Hepatic stellate cell (primary cell): ENCODE data around the gene A3GALT2.
"Not testable (repeated sequence)": the region's sequence is repeated elsewhere in the genome, so short reads cannot be mapped to it uniquely, and the experiment has no call there.

Source experiments
- DNase-seq: peaks from one replicate; pipeline ENCODE4 v3.0.0; 2011; ENCODE audit warnings: low spot score

Gene A3GALT2

GRCh38 chr1:33294071-33295010 is 26.6 kb downstream of the A3GALT2 start:
- DNase-seq: no peak

GRCh38 chr1:33292726-33293340 is 28.1 kb downstream of the A3GALT2 start:
- no peak for DNase-seq

DNA sequence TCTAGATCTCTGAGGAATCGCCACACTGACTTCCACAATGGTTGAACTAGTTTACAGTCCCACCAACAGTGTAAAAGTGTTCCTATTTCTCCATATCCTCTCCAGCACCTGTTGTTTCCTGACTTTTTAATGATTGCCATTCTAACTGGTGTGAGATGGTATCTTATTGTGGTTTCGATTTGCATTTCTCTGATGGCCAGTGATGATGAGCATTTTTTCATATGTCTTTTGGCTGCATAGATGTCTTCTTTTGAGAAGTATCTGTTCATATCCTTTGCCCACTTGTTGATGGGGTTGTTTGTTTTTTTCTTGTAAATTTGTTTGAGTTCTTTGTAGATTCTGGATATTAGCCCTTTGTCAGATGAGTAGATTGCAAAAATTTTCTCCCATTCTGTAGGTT is 30.3 kb downstream of the A3GALT2 start:
- not testable (repeated sequence) for DNase-seq

GRCh38 chr1:33289858-33290154 is 31.1 kb downstream of the A3GALT2 start:
- no peak for DNase-seq

- no peak for DNase-seq
Measured at GRCh38 chr1:33288976-33289857, 31.7 kb downstream of the A3GALT2 start.

DNA sequence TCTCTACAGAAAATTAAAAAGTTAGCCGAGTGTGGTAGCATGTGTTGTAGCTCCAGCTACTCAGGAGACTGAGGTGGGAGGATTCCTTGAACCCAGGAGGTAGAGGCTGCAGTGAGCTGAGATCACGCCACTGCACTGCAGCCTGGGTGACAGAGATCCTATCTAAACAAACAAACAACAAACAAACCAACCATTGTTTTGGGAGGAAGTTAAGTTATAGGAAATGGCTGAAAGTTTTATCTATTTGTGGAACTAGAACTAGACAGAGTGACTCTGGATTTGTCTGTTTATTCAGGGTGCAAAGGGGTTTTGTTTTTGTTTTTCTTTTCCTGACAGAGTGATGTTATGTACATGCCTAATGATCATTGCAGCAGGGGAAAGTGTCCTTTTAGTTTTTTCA is 33.6 kb downstream of the A3GALT2 start:
- no peak for DNase-seq

DNA sequence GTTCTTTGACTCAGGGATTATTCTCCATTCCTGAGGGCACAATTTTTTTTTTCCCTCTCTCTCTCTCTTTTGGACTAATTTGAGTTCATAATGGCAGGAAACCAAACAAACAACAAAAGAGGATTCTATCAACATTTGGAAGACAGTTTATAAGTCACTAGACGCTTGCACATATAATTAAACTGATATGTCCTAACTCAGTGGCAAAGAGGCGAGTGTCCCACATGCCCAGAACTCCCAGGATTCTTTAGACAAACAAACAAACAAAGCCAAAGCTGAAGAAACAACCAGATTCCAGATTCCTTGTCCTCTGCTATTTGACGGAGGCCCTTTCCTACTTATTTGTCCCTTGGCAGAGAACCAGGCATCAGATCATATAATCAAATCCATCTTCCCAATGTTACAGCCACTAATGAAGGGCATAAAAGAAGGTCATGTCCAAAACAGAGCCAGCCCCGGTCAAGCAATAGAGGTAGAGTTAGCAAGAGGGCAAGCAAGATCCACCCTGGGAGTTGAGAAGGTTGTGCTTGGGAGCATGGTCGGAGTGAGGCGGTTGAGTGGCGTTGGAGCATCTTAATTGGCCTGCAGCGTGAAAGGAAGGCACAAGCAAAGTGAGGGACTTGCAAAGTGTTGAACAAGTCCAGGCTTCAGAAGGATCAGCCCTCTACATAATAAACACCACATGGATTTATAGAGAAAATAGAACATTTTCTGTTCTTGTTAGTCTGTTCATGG is 34.3 kb downstream of the A3GALT2 start:
- no peak for DNase-seq

GRCh38 chr1:33284049-33284448 is 36.8 kb downstream of the A3GALT2 start:
- DNase-seq: no peak

GRCh38 chr1:33282791-33283190 is 38.1 kb downstream of the A3GALT2 start:
- DNase-seq: no peak

GRCh38 chr1:33281554-33282303 is 39.2 kb downstream of the A3GALT2 start:
- DNase-seq: no peak

DNA sequence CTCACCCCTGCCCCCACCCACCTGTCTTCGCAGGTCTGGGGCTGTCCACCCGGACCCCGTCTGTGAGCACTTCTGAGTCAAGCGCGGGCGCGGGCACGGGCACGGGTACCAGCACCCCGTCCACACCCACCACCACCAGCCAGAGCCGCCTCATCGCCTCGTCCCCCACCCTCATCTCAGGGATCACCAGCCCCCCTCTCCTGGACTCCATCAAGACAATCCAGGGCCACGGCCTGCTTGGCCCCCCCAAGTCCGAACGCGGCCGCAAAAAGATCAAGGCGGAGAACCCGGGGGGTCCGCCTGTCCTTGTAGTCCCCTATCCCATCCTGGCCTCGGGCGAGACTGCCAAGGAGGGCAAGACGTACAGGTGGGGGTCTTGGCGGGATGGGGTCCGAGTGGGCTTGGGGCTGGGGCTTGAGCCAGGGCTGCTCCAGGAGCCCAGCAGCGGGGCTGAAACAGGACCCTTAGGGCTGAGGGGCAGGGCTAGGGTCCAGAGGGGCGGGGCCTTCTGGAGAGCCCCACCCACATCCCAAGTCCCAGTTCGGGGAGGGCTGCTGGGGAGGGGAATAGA is 40.7 kb downstream of the A3GALT2 start:
- no peak for DNase-seq

- no peak for DNase-seq
Measured at GRCh38 chr1:33277488-33278084, 43.3 kb downstream of the A3GALT2 start.

DNA sequence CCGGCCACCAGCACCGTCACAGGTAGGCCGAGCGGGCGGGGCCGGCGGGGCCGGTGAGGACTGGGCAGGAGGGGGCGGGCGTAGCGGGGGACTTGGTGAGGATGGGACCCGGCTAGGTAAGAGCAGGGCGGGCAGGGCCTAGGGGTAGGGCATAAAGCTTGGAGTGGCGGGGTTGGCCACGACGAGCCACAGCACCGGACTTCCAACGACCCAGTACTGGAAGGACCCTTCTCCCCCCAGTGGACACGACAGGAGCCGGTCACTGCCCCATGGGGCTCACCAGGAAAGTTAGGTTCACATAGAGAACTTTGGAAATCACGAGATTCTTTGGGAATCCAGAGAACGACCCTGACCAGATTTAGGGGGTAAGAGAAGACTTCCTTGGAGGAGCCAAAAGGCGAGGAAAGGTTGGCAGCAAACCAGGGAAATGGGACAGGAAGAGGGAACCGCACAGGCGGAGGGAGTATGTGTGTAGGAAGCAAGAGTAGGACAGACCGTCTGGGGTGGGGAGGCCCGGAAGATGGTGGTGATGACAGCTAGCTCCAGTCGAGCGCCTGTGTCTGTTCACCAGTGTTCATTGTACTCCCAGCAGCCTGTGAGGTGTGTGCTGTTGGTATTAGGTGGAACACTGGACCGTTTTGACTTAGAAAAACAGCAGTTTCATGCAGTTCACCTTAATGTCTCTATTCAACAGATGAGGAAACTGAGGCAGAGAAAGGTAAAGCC is 44.2 kb downstream of the A3GALT2 start:
- no peak for DNase-seq

DNA sequence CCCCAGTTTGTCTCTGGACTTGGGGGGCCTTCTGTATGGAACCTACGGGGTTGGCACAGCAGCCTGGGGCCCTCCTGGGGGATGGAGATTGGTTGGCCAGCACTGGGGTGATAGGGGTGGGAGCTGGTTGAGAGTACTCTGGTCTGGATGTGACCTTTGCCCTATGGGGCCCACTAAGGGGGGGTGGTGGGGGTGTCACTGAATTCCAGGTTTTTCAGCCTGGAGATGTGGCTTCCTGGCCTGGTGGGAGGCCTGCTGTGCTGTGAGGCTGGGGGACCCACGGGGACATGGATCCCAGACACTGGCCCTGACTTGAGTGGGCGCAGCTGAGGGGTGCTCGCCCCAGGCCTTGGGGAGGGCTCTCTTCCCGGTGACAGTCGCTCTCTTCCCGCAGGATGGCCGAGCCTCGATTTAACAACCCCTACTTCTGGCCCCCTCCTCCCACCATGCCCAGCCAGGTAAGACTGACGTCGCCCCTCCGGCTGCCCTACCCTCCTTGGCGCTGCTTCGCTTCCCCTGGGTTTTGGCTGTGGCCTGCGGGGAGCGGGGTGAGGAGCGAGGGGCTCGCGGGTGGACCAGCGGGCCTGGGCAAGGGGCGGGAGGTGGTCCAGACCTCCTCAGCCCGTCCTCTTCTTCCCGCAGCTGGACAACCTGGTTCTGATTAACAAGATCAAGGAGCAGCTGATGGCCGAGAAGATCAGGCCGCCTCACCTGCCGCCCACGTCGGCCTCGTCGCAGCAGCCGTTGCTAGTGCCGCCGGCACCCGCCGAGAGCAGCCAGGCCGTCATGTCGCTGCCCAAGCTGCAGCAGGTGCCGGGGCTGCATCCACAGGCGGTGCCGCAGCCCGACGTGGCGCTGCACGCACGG is 45.0 kb downstream of the A3GALT2 start:
- no peak for DNase-seq

GRCh38 chr1:33275195-33275594 is 45.7 kb downstream of the A3GALT2 start:
- DNase-seq: no peak

- no peak for DNase-seq
Measured at GRCh38 chr1:33274446-33274845, 46.5 kb downstream of the A3GALT2 start.

DNA sequence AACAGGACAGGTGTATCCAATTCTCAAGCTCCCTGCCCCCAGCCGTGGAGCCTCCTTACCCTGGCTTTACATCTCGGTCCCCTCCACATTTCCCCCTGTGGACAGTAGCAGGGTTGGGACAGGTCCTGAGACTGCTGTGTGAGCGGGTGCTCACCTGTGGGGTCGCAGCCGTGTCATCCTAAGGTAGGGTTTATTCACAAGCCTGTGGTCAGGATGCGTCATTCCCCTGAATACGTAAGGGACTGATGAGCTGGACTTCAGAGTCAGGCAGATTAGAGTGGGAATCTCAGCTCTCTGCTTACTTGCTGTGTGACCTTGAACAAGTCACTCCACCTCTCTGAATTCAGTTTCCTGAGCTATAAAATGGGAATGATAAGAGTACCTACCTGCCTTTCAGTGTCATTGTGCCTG is 46.9 kb downstream of the A3GALT2 start:
- no peak for DNase-seq

DNA sequence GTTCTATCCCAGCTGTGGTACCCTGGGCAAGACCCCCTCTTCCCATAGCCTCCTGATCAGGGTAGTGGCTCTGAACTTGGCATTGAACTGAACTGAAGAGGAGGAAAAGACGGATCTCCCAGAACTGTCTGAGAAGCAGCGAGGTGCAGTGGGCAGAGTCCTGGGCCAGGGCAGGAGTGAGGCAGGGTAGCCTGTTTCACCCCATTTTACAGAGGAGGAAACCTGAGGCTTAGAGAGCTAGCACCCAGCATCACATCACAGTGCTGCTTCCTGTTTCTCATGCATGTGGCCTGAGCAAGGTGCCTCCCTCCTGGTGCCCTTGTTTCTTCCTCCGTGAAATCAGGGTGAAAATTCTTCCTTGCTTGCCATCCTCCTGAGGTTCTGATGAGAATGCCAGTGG is 47.5 kb downstream of the A3GALT2 start:
- DNase-seq: no peak

- no peak for DNase-seq
Measured at GRCh38 chr1:33272930-33273329, 48.0 kb downstream of the A3GALT2 start.
